ENCODE data around the gene NCLN. TPM values are rescaled to one million over a fixed set of nuclear protein-coding genes. Genes with fewer than 3 reads are reported as not detected.
A peak's percentile ranks its signal among the peaks of the same experiment; 100 is the strongest.

The NCLN gene
- total and polyA plus RNA-seq, 9 of the 15 experiments (the other 6 are each of a cell fraction or from before 2014, with no cell fraction given): 3.8 to 126 (median 39.6) TPM

DNA sequence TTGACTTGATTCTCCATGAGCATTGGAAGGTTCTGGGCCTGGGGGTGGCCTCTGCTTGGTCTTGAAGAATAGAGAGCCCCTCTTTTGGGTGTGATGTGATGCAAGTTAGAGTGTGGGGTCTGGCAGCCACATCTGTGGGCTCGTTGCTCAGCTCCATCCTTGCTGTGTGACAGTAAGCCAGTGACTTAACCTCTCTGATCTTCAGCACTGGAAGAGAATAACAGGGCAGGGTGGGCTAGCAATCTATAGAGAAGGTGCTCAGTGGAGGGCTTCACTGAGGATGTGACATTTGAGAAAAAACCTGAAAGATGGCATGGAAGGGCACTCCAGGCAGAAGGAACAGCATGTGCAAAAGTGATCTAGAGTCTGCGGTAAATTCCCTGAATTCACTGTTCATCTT, 66.9 kb downstream of the NCLN start:
- BruUV-seq (replicated peaks): no TSS peak
- Histone ChIP-seq H2AFZ (ENCODE audit: low read depth, low read length) (no peak overlapping the region), H3K27ac (ENCODE audit: extremely low read depth, low read depth, low read length) (no peak overlapping the region), H3K4me1 (replicated peaks in 1 of 2; ENCODE audit: control insufficient read depth in 2 of 2, insufficient read depth in 2 of 2, low read length in 2 of 2) (peaks cover 0 to 9% of the 10 kb centered on the region in 2 experiments; a peak in 3 of 5 replicates), H3K9me1 (ENCODE audit: control insufficient read depth, insufficient read depth, low read length) (no peaks in the 10 kb centered on the region), H3K4me3 (no peak overlapping the region), H3K79me2 (ENCODE audit: control insufficient read depth, insufficient read depth, low read length) (no peaks in the 10 kb centered on the region), H3K9ac (ENCODE audit: insufficient read depth in 1 of 2, low read depth in 2 of 2, low read length in 2 of 2) (no peak overlapping the region), H3K27me3 (ENCODE audit: control insufficient read depth in 2 of 2, insufficient read depth in 2 of 2, low read length in 2 of 2) (0 out of 5 replicates have a peak, but pooled peaks cover 0 to 4% of the 10 kb centered on the region in 2 experiments), H3K9me3 (replicated peaks; ENCODE audit: control insufficient read depth, insufficient read depth, low read depth, low read length) (peaks cover 2% of the 10 kb centered on the region; the same call in 1 of the 2 replicates), H3K36me3 (ENCODE audit: control insufficient read depth, insufficient read depth, low read length) (no peaks in the 10 kb centered on the region), H4K20me1 (replicated peaks; ENCODE audit: control insufficient read depth, insufficient read depth, low read length) (no peaks in the 10 kb centered on the region), H3K4me2 (ENCODE audit: insufficient read depth, low read length) (no peak overlapping the region)
- ATAC-seq (no peak), DNase-seq (ENCODE audit: extremely low read depth in 1 of 4, low spot score in 3 of 4) (no peak), FAIRE-seq (no peak)
- ChIA-PET POLR2A (interaction anchor here (0.6 to 1.4 kb wide), 3 partner anchors 10 to 302 kb away, joined by 3 to 7 read pairs (median 5); no protein-coding TSS in a partner anchor), CTCF (ENCODE audit: low intra/inter-chr PET ratio) (interaction anchor here (0.9 kb wide), 1 partner anchor 53 kb away, joined by 3 read pairs; no protein-coding TSS in a partner anchor)
- TF ChIP-seq ADNP (tag; IDR thresholded peaks at IDR 0.05) (peak; percentile 41; the same call in 1 of the 2 replicates), BCOR (IDR thresholded peaks at IDR 0.05) (peak; percentile 84), DACH1 (IDR thresholded peaks at IDR 0.05; ENCODE audit: partially characterized antibody) (no peak), KDM1A (IDR thresholded peaks at IDR 0.05) (peak; percentile 33 to 65; a peak in 1 of 4 replicates), FOS (IDR thresholded peaks at IDR 0.05; ENCODE audit: extremely low read depth, insufficient read length) (no peak), RBM25 (IDR thresholded peaks at IDR 0.05; ENCODE audit: low read depth, low read length, severe bottlenecking) (peak; percentile 81), RCOR1 (IDR thresholded peaks at IDR 0.05; ENCODE audit: borderline replicate concordance in 1 of 2, low read depth in 2 of 2, low read length in 2 of 2) (0 out of 4 replicates have a peak, but pooled peaks of 1 of the 2 experiments have one; percentile 20), ZFP36 (IDR thresholded peaks at IDR 0.05; ENCODE audit: low read depth, low read length, partially characterized antibody) (peak; percentile 65), KLF10 (CRISPR knock-in tag; IDR thresholded peaks at IDR 0.05) (no peak), PHF21A (IDR thresholded peaks at IDR 0.05; ENCODE audit: borderline replicate concordance, low read depth) (no peak)
- intact Hi-C loops (cut with micrococcal nuclease): no loop called here
- in situ Hi-C loops (cut with MboI): no loop called here
- WGBS (ENCODE audit: insufficient coverage, low coverage, missing lambda C conversion rate): 5% methylated on average over 2 of the region's 2 CpGs
